B cell (primary cell): ENCODE data around the gene FOXO3. TPM values are rescaled to one million over a fixed set of nuclear protein-coding genes. Genes with fewer than 3 reads are reported as not detected.

Experiments
- ATAC-seq: fragments of 200-7000 bp; cut with Tn5 transposase; one replicate; pipeline ENCODE4 v1.10.0; 2021; ENCODE audit warnings: low read depth, mild to moderate bottlenecking, moderate number of reproducible peaks, moderate library complexity
- CTCF ChIA-PET: fragments of 350-600 bp; sonication (Branson Sonifier 250); formaldehyde crosslinking; loops from one replicate; lab custom pipeline; 2021; ENCODE audit warnings: antibody characterized with exemption, inconsistent platforms; lab: Charles Lee
- POLR2A ChIA-PET: fragments of 350-600 bp; sonication (Branson Sonifier 250); formaldehyde crosslinking; loops from one replicate; lab custom pipeline; 2021; ENCODE audit warnings: antibody characterized with exemption; lab: Charles Lee
- DNase-seq: peaks from one replicate; pipeline ENCODE4 v3.0.0; 2013
- H2AFZ ChIP-seq: 2 replicates; pipeline ENCODE4 v1.6.1; 2012; ENCODE audit warnings: mild to moderate bottlenecking, low read depth, low read length; ENCODE audit not compliant: insufficient read depth, poor library complexity, severe bottlenecking
- H3K27ac ChIP-seq, 2 donors: 1 replicate in 1 of 2; 2 replicates in 1 of 2; pipeline ENCODE4 v1.5.1; 2012 to 2013; ENCODE audit warnings: low read length in 2 of 2, mild to moderate bottlenecking in 2 of 2, moderate library complexity in 1 of 2
- H3K27me3 ChIP-seq, 4 experiments: fragments of 200-600 bp in 1 of 4; sonication (generic) in 1 of 4; replicated peaks in 1 of 4; 1 replicate in 2 of 4; 2 replicates in 2 of 4; pipeline versions ENCODE4 v1.6.1 to v1.7.0; 2013 to 2016; ENCODE audit warnings: low read length in 3 of 4, mild to moderate bottlenecking in 2 of 4, mixed read lengths in 1 of 4, moderate library complexity in 1 of 4; ENCODE audit not compliant: insufficient read depth in 4 of 4, control insufficient read depth in 3 of 4; ENCODE audit errors: control extremely low read depth in 1 of 4
- H3K36me3 ChIP-seq, 2 experiments: replicated peaks in 1 of 2; 1 replicate in 1 of 2; 2 replicates in 1 of 2; pipeline versions ENCODE4 v1.6.1 to v1.7.1; 2013; ENCODE audit warnings: low read length in 1 of 2; ENCODE audit not compliant: insufficient read depth in 2 of 2, control insufficient read depth in 1 of 2; ENCODE audit errors: control extremely low read depth in 1 of 2, extremely low read depth in 1 of 2
- H3K4me1 ChIP-seq, 2 donors: fragments of 200-600 bp in 1 of 2; sonication (generic) in 1 of 2; 1 replicate in 1 of 2; 2 replicates in 1 of 2; pipeline versions ENCODE4 v1.5.1 to v1.6.1; 2013 to 2017; ENCODE audit warnings: low read length in 2 of 2; ENCODE audit not compliant: control insufficient read depth in 2 of 2, insufficient read depth in 2 of 2
- H3K4me2 ChIP-seq: replicated peaks from 2 replicates; pipeline ENCODE3; 2012; ENCODE audit warnings: mild to moderate bottlenecking, low read depth, low read length; ENCODE audit not compliant: poor library complexity, severe bottlenecking
- H3K4me3 ChIP-seq, 5 experiments: fragments of 200-600 bp in 1 of 5; sonication (generic) in 1 of 5; 1 replicate in 3 of 5; 2 replicates in 2 of 5; pipeline versions ENCODE4 v1.5.1 to v1.7.0; 2011 to 2016; ENCODE audit warnings: low read length in 4 of 5, mild to moderate bottlenecking in 4 of 5, low read depth in 2 of 5, control low read depth in 1 of 5, moderate library complexity in 1 of 5; ENCODE audit not compliant: insufficient read depth in 1 of 5; ENCODE audit errors: control extremely low read depth in 1 of 5, extremely low read depth in 1 of 5
- H3K79me2 ChIP-seq: fragments of 200-600 bp; sonication (generic); one replicate; pipeline ENCODE4 v1.6.0; 2016; ENCODE audit warnings: low read length; ENCODE audit not compliant: control insufficient read depth, insufficient read depth
- H3K9ac ChIP-seq: fragments of 200-600 bp; sonication (generic); 2 replicates; pipeline ENCODE4 v1.6.1; 2017; ENCODE audit warnings: mild to moderate bottlenecking, low read length, moderate library complexity
- H3K9me3 ChIP-seq, 3 donors: one replicate each; pipeline versions ENCODE4 v1.6.1 to v1.7.1; 2013; ENCODE audit warnings: low read length in 2 of 3; ENCODE audit not compliant: control insufficient read depth in 2 of 3, insufficient read depth in 1 of 3; ENCODE audit errors: control extremely low read depth in 1 of 3
- H4K20me1 ChIP-seq: 2 replicates; pipeline ENCODE4 v1.6.0; 2012; ENCODE audit warnings: mild to moderate bottlenecking, low read length; ENCODE audit not compliant: insufficient read depth, control insufficient read depth, poor library complexity, severe bottlenecking
- H3K27ac Mint-ChIP-seq: one replicate; pipeline ENCODE4 v1.8.0; 2021; ENCODE audit warnings: mixed read lengths
- H3K27me3 Mint-ChIP-seq: one replicate; pipeline ENCODE4 v1.8.0; 2021; ENCODE audit warnings: mixed read lengths
- H3K4me1 Mint-ChIP-seq: one replicate; pipeline ENCODE4 v1.8.0; 2021; ENCODE audit warnings: mixed read lengths
- H3K4me3 Mint-ChIP-seq: one replicate; pipeline ENCODE4 v1.8.0; 2021; ENCODE audit warnings: mixed read lengths
- H3K9me3 Mint-ChIP-seq: one replicate; pipeline ENCODE4 v1.8.0; 2022; ENCODE audit warnings: mixed read lengths; ENCODE audit not compliant: insufficient read depth
- CTCF ChIP-seq: fragments of 200-600 bp; IDR thresholded peaks from one replicate; pipeline ENCODE4 v1.8.0; 2022; ENCODE audit warnings: antibody characterized with exemption, mild to moderate bottlenecking
- EZH2 ChIP-seq: IDR thresholded peaks from 2 replicates; pipeline ENCODE4 v1.6.1; 2012; ENCODE audit warnings: borderline replicate concordance, low read depth, mild to moderate bottlenecking, moderate library complexity, low read length; ENCODE audit not compliant: insufficient read depth, poor library complexity, severe bottlenecking
- WGBS: methylation state at CpG from one replicate; pipeline ENCODE4 v1.1.5; 2013; ENCODE audit warnings: missing lambda C conversion rate; ENCODE audit not compliant: insufficient coverage; 5-methylcytosine and 5-hydroxymethylcytosine counted together
- intact Hi-C: fragments of 100-400 bp; cut with micrococcal nuclease; formaldehyde crosslinking; loops from one replicate; pipeline ENCODE4 v1.10.0; 2022
- polyA plus RNA-seq: library from polyadenylated mRNA; depleted of rRNA; stranded (reverse); fragments of >200 nt; gene quantifications from 2 replicates; pipeline ENCODE4 v1.2.3, GENCODE V29; 2012
- total RNA-seq, 2 donors: library from RNA; stranded (reverse); fragments of 120-200 nt in 1 of 2; gene quantifications; 1 replicate in 1 of 2; 2 replicates in 1 of 2; pipeline versions ENCODE4 v1.2.3 to v1.2.4, GENCODE V29; 2013 to 2022

The FOXO3 gene
- total and polyA plus RNA-seq, 2 donors (not counting 1 experiment from before 2014, with no cell fraction given) = 6.0 to 16.9 TPM

DNA sequence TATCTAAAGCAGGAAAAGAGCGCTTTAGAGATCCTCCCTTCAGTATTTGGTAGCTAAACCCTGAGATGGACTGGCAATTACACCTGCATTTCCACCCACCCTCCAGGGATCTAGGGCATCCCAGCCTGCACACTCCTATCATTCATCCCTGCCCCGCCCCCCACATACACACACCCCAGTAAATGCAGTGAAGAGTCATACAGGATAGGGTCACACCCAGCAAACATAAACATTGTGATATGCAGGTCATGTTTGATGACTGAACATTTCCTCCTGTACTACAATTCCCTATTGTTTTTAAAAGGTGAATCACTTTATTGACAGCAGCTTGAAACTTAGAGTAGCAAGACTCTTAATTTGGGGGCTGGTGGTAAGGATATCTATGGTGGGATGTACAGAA is 112.9 kb downstream of the FOXO3 start:
- no CpG with 5 or more reads among the region's 2 CpGs for WGBS
- intact Hi-C loops = no loop called here

More for the DNA sequence above, 112.9 kb downstream of the FOXO3 start:
- Histone ChIP-seq H4K20me1 (peaks cover 11% of the 10 kb centered on the region), H3K9me3 (no peaks in the 10 kb centered on the region), H2AFZ (no peak overlapping the region), H3K36me3 (no peaks in the 10 kb centered on the region), H3K4me1 (peaks cover 0 to 3% of the 10 kb centered on the region in 2 donors), H3K4me3 (no peak overlapping the region), H3K9ac (no peak overlapping the region), H3K79me2 (peaks cover 14% of the 10 kb centered on the region), H3K4me2 (no peak overlapping the region), H3K27me3 (no peaks in the 10 kb centered on the region), H3K27ac (no peak overlapping the region)
- TF ChIP-seq EZH2 (no peak), CTCF (no peak)
- peaks cover 16% of the 10 kb centered on the region for H3K4me1 Mint-ChIP-seq
- H3K27me3 Mint-ChIP-seq = no peaks in the 10 kb centered on the region
- no peaks in the 10 kb centered on the region for H3K9me3 Mint-ChIP-seq
- CTCF ChIA-PET = no interaction called here
- H3K4me3 Mint-ChIP-seq = no peak overlapping the region
- DNase-seq (no peak), ATAC-seq (no peak)
- no peak overlapping the region for H3K27ac Mint-ChIP-seq
- POLR2A ChIA-PET = no interaction called here
